Stimulated activated naive CD4-positive, alpha-beta T cell (primary cell): ENCODE results near the gene LMF2.
A peak's percentile ranks its signal among the peaks of the same experiment; 100 is the strongest.
"Not testable (repeated sequence)": the region's sequence is repeated elsewhere in the genome, so short reads cannot be mapped to it uniquely, and the experiment has no call there.

Experiments
- DNase-seq, 6 experiments: peaks; one replicate each; lab custom pipeline; 2025; lab: John Stamatoyannopoulos, UW

LMF2 gene, protein sequence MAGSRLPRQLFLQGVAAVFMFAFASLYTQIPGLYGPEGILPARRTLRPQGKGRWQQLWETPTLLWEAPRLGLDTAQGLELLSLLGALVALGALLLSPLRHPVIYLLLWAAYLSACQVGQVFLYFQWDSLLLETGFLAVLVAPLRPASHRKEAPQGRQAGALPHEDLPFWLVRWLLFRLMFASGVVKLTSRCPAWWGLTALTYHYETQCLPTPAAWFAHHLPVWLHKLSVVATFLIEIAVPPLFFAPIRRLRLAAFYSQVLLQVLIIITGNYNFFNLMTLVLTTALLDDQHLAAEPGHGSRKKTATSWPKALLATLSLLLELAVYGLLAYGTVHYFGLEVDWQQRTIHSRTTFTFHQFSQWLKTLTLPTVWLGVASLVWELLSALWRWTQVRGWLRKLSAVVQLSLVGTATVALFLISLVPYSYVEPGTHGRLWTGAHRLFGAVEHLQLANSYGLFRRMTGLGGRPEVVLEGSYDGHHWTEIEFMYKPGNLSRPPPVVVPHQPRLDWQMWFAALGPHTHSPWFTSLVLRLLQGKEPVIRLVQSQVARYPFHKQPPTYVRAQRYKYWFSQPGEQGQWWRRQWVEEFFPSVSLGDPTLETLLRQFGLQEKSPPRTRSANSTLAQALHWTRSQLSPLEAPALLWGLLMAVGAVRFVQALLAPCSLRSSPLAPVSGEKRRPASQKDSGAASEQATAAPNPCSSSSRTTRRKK

DNA sequence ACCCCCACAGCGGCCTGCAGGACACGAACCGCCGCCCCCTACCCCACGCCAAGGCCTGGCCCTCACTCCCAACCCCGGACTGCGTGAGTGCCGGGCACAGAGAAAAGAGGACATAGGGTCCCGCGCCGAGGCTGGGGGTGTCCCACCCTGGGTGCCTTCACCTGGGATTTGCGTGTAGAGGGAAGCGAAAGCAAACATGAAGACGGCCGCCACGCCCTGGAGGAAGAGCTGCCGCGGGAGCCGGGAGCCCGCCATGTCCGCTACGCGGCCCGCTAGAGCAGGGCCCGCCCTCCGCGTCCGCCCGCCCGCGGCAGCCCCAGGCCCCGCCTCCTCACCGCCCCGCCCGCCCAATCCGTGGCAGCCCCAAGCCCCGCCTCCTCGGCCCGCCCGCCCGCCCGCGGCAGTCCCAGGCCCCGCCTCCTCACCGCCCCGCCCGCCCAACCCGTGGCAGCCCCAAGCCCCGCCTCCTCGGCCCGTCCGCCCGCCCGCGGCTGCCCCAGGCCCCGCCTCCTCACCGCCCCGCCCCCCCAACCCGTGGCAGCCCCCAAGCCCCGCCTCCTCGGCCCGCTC, at the start of gene LMF2:
LMF2 (minus strand) TSS at position 282 of the 570 bp plus-strand sequence; CDS start at position 255, 27 bp downstream.
- peak in 4 of 6 experiments; percentile 100 for DNase-seq

DNA sequence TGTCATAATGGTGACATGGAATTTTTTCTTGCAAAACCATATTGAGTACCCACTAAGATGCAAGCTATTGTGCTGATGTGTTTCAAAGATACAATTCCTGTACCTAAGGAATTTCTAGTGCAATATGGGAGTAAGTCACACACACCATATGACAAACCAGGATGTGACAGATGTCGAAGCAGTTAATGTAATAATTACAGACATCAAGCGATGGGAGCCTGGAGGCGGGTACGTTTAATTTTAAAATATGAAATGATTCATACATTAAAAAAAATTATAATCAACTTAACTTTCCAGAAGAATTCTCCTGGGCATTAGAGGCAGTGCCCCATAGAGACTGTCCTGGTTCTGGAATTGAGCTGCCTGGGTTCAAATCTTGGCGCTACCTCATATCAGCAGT, 49.2 kb upstream of the LMF2 start:
- DNase-seq = no peak

DNA sequence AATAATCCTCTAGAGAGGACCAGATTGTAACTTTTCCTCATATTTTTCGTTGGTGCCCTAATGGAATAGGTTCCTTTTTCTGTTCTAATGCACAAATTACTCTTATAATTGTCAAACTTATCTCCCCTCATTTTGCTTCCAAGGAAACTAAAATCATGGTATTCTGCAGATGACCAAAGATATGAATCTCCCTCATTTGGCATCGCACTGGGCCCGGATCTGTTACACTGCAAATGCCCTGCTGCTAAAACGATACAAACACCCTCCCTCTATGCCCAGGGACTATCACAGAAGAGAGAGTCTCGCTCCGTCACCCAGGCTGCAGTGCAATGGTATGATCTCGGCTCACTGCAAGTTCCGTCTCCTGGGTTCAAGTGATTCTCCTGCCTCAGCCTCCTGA, 45.8 kb upstream of the LMF2 start:
- no peak for DNase-seq

DNA sequence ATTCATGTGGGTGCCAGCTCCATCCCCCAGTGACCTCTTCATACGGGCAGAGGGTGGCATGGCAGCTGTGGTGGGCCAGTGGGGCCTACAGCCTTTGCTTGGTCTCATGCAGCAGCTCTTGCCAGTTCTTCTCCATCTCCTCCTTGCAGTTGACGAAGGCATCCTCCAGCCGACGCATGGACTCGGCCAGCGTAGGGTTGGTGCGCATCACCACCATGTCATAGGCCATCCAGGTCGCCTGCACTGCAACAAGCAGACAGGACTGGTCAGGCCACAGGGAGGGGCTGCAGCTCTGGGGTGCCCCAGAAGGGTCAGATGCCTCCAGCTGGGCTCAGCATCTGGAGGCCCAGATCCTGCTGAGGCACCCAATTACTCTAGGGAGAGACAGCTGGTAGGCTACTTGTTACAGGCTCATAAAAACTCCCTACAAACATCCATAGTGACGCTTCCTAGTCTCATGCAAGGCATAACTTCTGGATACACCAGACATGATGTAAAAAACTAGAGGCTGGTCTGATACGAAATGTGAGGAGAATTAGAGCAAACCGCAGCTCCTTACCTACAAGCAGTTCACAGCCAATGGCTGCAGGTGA, 43.8 kb upstream of the LMF2 start:
- DNase-seq = no peak

DNA sequence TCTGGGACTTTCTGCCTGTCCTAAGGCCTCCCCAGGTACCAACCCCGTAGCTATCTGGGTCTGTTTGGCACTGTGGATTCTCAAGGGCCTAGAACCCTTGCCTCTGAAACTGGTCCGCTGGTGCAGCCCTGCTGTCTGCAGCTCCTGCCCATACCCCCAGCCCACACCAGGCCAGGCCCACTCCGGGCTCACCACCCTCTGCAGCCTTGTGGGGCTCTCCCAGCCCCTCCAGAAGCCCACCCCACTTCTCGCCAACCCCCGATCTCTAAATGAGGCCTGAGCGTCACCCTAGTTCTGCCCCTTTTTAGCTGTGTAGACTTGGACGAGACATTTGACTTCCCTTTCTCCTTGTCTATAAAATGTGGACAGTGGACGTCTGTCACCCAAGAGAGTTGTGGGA, 42.9 kb upstream of the LMF2 start:
- no peak for DNase-seq

DNA sequence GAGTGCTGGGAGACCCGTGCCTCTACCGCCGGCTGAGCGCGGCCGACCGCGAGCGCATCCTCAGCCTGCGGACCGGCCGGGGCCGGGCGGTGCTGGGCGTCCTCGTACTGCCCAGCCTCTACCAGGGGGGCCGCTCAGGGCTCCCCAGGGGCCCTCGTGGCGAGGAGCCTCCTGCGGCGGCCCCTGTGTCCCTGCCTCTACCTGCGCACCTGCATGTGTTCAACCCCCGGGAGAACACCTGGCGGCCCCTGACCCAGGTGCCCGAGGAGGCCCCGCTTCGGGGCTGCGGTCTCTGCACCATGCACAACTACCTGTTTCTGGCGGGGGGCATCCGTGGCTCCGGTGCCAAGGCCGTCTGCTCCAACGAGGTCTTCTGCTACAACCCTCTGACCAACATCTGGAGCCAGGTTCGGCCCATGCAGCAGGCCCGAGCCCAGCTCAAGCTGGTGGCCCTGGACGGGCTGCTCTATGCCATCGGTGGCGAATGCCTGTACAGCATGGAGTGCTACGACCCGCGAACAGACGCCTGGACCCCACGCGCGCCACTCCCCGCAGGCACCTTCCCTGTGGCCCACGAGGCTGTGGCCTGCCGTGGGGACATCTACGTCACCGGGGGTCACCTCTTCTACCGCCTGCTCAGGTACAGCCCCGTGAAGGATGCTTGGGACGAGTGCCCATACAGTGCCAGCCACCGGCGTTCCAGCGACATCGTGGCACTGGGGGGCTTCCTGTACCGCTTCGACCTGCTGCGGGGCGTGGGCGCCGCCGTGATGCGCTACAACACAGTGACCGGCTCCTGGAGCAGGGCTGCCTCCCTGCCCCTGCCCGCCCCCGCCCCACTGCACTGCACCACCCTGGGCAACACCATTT, 41.7 kb upstream of the LMF2 start:
- peak in 2 of 6 experiments; percentile 50 to 51 for DNase-seq

DNA sequence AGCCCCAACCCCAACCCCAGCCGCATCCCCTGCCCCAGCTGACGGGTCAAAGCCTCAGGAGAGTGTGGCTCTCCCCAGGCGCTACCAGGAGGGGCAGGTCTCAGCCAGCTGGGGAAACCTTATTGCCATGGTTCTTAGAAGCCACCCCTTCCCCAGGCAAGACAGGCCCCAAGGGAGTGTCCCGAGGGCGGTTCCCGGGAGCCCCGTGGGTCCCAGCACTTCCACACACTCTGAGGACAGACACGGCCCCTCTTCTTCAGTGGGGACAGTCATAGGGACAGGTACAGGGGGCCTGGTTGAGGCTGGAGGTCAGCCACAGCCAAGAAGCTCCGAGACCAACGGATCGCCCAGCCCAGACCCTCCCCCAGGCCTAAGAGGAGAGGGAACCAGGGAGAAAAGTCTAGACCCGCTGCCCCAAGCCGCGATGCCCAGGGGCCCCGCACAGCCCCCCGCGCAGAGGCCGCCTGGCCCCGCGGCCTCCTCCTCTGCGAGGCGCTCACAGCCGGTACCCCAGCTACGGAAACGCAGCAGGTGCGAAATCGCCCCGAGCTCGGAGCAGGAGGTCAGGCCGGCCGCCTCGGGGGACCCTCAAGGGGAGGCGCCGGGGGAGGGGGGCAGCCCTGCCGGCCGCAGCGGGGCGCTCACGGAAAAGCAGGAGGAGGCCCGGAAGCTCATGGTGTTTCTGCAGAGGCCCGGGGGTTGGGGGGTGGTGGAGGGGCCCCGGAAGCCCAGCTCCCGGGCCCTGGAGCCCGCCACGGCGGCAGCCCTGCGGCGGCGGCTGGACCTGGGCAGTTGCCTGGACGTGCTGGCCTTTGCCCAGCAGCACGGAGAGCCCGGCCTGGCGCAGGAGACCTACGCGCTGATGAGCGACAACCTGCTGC, 40.8 kb upstream of the LMF2 start:
- DNase-seq = peak; percentile 28 to 71 (median 56)

DNA sequence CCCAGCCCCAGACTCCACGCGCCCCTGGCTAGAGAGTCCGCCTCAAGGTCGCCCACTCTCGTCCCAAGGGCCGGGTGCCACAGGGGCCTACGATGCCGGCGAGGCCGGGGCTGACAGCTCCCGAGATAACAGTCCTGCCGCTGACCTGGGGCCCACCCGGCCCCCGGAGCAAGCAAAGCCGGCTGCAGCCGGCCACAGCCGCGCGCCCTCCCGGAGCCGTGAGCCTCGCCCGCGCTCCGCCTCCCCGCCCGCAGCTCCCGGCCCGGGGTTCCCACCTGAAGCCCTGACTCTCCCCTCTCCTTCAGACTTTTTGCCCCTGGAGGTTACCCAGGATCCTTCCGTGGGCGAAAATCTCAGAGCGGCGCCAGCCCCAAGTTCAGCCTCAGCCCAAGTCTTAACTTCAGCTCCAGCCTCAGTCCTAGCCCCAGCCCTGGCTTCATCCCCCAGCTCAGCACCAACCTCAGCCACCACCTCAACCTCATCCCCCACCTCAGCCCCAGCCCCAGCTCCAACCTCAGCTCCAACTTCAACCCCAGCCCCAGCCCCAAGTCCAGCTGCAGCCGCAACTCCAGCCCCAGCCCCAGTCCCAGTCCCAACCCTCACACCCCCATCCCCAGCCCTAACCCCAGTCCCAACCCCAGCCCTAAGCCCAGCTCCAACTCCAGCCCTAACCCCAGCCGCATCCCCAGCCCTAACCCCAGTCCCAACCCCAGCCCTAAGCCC, 39.9 kb upstream of the LMF2 start:
- no peak for DNase-seq

DNA sequence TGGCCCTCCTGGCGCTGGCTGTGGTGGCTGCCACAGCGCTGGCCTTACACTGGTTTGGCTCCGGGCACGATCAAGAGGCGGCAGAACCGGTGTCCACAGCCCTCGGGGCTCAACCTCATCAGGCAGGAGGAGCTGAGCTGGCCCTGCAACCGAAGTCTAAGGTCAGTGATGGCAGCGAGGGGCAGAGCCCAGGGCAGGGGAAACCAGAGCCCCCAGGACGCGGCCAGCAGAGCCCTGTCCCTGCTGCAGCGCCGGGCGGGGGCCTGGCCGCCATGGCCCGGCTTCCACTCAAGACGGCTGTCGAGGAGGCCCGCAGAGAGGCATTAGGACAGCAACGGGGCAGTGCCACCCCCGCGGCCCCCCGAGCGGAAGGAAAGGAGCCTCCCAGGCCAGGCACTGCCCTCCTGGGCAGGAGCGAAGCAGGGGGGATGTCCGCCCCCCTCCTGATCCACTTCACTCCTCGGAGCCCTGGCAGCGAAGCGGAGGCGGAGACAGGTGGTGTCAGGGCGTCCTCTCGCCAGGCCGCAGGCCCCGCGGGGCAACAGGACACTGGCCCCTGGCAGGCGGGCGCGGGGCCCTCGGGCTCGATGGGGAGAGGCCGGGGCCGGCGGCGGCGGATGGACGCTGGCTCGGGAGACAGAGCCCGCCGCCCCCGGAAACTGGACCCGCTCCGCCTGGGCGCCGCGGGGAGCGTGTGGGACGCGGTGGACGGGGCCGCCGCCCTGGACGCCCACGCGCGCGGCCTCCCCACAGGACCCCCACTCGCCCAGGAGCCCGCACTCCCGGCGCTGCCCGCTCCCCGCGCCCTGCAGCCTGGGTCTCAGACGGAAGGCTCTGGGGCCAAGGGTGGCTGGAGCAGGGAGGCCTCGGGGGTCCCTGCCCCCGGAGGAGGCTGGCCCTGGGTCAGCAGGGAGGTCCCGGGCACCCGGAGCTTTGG, 39.1 kb upstream of the LMF2 start:
- no peak for DNase-seq

DNA sequence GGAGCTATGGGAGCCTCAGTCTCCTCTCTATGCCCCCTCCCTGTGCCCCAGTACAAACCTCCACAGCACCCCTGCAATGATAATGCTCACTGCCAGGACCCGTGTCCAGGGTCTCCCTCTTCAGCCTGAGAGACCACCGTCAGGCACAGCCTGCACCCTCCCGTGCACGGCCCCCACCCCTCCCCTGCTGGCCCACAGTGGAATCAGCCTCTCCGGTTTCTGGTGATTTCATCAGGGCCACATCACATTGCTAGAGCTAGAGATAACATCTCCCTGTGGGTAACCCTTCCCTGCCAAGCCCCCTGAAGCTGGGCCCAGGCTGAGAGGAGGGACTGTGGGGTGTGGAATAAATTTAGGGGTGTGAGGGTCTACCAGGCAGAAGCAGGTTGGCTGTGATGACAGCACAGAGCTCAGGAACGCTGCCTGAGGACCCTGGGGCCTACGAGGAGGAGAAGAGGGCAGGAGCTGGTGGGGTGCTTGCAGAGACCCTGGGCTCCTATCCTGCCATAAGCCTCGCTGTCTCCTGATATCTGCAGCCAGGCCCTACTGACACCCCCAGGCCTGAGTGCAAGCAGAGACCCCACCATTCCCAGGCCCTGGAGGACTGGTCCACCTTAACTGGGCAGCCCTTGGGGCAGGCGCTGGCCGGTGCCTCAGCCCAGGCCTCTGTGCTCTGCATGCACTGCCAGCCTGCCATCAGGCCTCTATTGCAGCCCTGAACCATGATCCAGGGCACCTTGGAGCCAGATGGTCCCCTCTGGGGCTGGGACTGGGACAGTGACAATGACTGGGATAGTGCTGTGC, 38.2 kb upstream of the LMF2 start, which contains the start of gene KLHDC7B:
KLHDC7B (plus strand) TSS at position 378 of the 804 bp plus-strand sequence; CDS start at position 723, 345 bp downstream.
- DNase-seq = no peak

DNA sequence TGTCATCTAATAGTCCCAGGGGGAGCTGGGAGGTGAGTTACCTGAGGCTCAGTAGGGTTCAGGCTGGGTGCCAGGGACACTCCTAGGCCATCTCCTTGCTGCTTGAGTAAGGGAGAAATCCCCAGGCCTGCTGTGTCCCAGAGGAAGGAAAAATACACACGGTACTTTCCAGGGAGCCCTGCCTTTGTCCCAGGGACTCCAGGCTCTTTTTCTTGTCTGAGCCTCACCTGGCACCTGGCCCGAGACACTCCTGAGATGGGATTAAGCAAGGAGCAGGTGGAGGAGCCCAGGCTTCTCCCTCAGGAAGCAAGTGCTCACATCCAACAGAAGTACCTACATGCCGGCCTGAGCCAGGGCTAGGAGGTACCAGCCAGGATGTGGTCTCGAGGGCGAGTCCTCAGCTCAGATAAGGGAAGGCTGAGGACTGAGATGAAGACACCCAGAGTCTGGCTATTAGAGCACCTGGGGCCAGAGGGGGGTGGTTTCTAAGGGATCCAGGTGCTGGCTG, 37.3 kb upstream of the LMF2 start:
- DNase-seq = no peak

DNA sequence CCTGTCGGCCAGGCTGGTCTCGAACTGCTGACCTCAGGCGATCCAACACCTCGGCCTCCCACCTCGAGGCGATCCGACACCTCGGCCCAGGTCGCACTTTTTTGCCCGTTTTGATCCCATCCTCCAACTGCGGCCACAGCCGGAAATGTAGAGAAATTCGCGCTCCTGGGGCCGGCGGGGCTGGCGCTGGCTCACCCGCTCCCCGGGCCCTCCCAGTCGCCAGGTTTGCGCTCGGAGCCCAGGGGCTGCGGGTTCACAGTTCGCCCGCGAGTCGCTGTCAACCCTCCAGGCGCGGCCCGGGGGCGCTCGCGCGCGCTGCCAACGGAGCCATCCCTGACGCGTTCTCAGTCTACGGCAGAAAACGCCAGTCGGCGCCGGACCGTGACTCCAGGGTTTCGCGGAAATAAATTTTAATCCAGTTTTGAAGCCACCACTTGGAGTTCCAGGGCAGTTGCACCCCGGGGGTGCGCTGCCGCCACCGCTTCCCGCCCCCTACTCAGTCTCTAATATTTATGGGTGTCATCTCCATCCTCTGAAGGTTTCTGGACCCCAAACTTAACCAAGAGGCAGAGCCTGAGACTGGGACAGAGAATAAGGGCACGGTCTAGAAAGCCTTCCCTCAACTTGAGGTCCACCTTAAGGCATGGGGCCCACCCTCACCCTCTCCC, 36.7 kb upstream of the LMF2 start:
- DNase-seq = peak; percentile 50 to 73 (median 69)

DNA sequence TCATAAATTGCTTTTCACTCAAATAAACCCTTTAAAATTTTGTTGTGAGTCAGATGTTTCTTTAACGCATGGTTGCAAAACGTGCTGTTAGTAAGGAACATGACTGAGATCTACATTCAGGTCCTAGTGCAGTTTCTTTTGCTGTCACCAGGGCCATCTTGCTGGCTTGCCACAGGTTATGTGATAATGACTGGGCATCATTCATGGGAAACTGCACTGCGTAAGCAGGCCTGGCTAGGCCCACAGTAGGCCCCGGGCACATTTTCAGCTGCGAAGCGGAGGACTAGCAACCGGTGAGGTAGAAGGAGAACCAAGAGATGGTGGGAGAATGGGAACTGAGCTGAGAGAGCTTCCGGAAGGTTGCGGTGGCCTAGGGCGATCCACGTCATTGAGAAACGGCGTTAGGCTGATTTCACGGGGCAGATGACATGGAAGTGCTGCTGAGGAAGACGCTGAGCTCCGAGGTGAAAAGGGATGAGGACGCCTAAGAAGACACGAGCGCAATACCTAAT, 35.0 kb upstream of the LMF2 start:
- no peak for DNase-seq

DNA sequence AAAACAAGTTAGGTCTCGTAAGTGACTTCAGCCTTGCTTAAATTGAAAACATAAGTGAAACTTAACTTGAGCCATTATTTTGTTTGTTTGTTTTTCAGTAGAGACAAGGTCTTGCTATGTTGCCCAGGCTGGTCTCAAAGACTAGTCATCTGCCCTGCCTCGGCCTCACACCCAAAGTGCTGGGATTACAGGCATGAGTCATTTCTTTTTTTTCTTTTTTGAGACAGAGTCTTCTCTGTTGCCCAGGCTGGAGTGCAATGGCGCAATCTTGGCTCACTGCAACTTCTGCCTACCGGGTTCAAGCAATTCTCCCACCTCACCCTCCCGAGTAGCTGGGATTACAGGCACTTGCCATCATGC, 34.1 kb upstream of the LMF2 start:
- DNase-seq = not testable (repeated sequence)

DNA sequence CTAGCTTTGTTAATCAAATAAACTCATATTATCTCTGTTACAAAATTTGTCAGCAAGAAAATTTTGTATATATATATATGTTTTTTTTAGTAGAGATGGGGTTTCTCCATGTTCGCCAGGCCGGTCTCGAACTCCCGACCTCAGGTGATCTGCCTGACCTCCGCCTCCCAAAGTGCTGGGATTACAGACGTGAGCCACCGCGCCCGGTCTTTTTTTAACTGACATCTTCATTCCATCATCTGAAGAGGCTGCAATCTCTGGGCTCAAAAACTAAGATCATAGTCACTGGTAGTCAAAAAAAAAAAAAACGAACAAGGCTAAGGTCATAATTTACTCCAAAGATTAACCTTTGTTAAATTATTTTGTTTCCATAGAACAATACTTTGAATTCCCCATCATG, 32.9 kb upstream of the LMF2 start:
- DNase-seq = no peak

DNA sequence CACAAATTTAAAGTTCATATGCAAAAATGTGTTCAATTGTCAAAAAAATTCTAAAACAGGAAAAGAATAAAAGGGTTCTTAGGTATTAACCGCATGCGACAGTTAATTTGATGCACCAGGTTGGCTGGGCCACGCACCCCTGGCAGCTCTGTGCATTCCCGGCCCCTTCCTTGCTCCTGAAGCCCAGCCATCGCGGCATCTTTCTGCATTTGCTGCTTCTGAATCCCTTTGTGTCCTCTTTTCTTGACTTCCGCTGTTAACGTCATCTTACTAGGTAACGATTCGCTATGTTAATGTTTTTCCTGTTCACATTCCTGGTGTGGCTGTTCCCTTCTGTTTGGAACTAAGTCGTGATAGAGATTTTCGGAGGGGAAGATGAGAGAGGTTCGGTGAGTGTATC, 30.3 kb upstream of the LMF2 start:
- no peak for DNase-seq

DNA sequence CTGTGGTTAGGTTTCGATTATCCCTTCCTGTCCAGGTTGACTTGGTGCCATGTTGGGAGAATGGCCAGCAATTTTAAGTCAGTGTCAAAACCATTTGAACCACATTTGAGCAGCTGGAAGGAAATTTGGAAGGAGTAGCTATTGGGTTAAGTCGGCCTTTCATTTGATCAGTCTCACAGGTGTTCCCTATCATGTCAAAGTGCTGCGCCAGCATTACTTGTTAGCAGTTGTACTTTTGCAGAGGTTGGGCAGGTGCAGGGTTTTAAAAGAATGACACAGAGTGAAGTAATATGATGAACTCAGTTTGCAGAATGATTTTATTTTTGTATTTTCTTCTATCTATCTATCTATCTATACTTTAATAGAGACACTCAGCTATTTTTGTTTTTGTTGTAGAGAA, 28.7 kb upstream of the LMF2 start:
- no peak for DNase-seq
